ENCODE measurements around the gene BUB1B. TPM values are rescaled to one million over a fixed set of nuclear protein-coding genes. Genes with fewer than 3 reads are reported as not detected.

Gene BUB1B
- total and polyA plus RNA-seq, 4 donors = 0.08 to 31.1 (median 0.84) TPM

DNA sequence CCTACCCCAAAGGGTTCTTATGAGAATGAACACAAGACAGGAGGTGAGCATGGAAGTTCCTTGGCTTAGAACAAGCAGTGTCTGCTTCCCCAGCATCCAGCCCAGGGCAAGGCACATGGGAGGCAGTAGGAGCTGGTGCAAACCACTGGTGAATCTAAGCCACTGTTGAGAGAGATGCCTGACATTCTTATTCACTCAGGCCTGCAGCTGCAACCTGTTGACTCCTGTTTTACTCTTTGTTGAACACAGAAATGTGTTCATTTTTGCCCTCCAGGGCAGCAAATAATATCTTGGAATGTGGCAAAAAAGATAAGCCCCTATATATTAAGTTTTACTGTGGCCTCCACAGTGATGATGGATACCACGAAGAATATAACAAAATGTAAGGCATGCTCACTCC lies 69.1 kb downstream of the BUB1B start (continued):
- TF ChIP-seq, protein P1, sequence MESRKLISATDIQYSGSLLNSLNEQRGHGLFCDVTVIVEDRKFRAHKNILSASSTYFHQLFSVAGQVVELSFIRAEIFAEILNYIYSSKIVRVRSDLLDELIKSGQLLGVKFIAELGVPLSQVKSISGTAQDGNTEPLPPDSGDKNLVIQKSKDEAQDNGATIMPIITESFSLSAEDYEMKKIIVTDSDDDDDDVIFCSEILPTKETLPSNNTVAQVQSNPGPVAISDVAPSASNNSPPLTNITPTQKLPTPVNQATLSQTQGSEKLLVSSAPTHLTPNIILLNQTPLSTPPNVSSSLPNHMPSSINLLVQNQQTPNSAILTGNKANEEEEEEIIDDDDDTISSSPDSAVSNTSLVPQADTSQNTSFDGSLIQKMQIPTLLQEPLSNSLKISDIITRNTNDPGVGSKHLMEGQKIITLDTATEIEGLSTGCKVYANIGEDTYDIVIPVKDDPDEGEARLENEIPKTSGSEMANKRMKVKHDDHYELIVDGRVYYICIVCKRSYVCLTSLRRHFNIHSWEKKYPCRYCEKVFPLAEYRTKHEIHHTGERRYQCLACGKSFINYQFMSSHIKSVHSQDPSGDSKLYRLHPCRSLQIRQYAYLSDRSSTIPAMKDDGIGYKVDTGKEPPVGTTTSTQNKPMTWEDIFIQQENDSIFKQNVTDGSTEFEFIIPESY (IDR thresholded peaks at IDR 0.05) = no peak
- TF ChIP-seq JUND (IDR thresholded peaks at IDR 0.05) = no peak

DNA sequence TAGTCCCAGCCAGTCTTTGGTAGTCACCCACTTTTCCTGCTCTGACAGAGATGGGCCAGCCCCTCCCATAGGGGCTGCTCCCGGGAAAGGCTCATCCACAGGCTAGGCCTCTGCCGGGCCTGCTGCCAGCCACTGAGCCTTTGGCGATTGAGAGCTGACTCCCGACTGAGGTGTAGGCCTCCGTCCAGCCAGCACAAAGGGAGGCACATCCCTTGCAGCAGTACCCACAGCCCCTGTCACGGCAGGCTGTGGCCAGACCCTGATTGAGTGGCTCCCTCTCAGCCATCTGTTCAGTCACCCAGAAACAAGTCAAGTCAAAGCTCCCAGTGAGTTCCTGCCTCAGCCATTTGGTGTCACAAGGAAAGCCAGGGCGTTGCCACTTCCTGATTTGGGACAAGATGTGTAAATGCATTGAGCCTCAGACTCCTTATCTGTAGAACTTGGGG lies 71.8 kb downstream of the BUB1B start:
- WGBS = 82% methylated on average over 7 of the region's 7 CpGs
- no peak overlapping the region for H3K4me3 ChIP-seq (ENCODE audit: low read depth in 1 of 3, low read length in 3 of 3)
- DNase-seq (ENCODE audit: low spot score) = no peak
- H3K9me3 ChIP-seq (ENCODE audit: control insufficient read depth in 4 of 4, low read length in 3 of 4) = no peaks in the 10 kb centered on the region
- H3K4me1 ChIP-seq (ENCODE audit: control insufficient read depth in 4 of 4, insufficient read depth in 4 of 4, low read length in 3 of 4) = no peaks in the 10 kb centered on the region
- no peak overlapping the region for H3K27ac ChIP-seq (ENCODE audit: low read depth in 1 of 2, low read length in 2 of 2)
- H3K27me3 ChIP-seq (ENCODE audit: control insufficient read depth in 4 of 4, insufficient read depth in 4 of 4, low read length in 3 of 4) = no peaks in the 10 kb centered on the region
- TF ChIP-seq SP1 (IDR thresholded peaks at IDR 0.05) (no peak), TAF1 (conservative IDR thresholded peaks at IDR 0.05) (no peak), NR2F2 (IDR thresholded peaks at IDR 0.05) (no peak), RAD21 (IDR thresholded peaks at IDR 0.05) (no peak), FOXA2 (IDR thresholded peaks at IDR 0.05) (no peak), FOXA1 (IDR thresholded peaks at IDR 0.05) (no peak), RXRA (IDR thresholded peaks at IDR 0.05) (no peak), GABPA (IDR thresholded peaks at IDR 0.05 in 1 of 2, conservative IDR thresholded peaks at IDR 0.05 in 1 of 2) (no peak), HNF4G (IDR thresholded peaks at IDR 0.05) (no peak), JUND (IDR thresholded peaks at IDR 0.05) (no peak), EGR1 (IDR thresholded peaks at IDR 0.05; ENCODE audit: low read depth in 2 of 2) (no peak)
- TF ChIP-seq, protein P2, sequence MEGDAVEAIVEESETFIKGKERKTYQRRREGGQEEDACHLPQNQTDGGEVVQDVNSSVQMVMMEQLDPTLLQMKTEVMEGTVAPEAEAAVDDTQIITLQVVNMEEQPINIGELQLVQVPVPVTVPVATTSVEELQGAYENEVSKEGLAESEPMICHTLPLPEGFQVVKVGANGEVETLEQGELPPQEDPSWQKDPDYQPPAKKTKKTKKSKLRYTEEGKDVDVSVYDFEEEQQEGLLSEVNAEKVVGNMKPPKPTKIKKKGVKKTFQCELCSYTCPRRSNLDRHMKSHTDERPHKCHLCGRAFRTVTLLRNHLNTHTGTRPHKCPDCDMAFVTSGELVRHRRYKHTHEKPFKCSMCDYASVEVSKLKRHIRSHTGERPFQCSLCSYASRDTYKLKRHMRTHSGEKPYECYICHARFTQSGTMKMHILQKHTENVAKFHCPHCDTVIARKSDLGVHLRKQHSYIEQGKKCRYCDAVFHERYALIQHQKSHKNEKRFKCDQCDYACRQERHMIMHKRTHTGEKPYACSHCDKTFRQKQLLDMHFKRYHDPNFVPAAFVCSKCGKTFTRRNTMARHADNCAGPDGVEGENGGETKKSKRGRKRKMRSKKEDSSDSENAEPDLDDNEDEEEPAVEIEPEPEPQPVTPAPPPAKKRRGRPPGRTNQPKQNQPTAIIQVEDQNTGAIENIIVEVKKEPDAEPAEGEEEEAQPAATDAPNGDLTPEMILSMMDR (IDR thresholded peaks at IDR 0.05; ENCODE audit: low read depth, low read length, missing input control) = no peak
- TF ChIP-seq, protein P3, sequence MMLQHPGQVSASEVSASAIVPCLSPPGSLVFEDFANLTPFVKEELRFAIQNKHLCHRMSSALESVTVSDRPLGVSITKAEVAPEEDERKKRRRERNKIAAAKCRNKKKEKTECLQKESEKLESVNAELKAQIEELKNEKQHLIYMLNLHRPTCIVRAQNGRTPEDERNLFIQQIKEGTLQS (IDR thresholded peaks at IDR 0.05) = no peak
- TF ChIP-seq, protein P1 (IDR thresholded peaks at IDR 0.05) = no peak
- TF ChIP-seq, protein P4, sequence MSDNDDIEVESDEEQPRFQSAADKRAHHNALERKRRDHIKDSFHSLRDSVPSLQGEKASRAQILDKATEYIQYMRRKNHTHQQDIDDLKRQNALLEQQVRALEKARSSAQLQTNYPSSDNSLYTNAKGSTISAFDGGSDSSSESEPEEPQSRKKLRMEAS (IDR thresholded peaks at IDR 0.05) = no peak
- TF ChIP-seq, protein P5, sequence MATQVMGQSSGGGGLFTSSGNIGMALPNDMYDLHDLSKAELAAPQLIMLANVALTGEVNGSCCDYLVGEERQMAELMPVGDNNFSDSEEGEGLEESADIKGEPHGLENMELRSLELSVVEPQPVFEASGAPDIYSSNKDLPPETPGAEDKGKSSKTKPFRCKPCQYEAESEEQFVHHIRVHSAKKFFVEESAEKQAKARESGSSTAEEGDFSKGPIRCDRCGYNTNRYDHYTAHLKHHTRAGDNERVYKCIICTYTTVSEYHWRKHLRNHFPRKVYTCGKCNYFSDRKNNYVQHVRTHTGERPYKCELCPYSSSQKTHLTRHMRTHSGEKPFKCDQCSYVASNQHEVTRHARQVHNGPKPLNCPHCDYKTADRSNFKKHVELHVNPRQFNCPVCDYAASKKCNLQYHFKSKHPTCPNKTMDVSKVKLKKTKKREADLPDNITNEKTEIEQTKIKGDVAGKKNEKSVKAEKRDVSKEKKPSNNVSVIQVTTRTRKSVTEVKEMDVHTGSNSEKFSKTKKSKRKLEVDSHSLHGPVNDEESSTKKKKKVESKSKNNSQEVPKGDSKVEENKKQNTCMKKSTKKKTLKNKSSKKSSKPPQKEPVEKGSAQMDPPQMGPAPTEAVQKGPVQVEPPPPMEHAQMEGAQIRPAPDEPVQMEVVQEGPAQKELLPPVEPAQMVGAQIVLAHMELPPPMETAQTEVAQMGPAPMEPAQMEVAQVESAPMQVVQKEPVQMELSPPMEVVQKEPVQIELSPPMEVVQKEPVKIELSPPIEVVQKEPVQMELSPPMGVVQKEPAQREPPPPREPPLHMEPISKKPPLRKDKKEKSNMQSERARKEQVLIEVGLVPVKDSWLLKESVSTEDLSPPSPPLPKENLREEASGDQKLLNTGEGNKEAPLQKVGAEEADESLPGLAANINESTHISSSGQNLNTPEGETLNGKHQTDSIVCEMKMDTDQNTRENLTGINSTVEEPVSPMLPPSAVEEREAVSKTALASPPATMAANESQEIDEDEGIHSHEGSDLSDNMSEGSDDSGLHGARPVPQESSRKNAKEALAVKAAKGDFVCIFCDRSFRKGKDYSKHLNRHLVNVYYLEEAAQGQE (IDR thresholded peaks at IDR 0.05) = no peak
- no peak overlapping the region for H3K9ac ChIP-seq (ENCODE audit: low read depth in 1 of 2, low read length in 2 of 2)
- no peaks in the 10 kb centered on the region for H3K36me3 ChIP-seq (ENCODE audit: control insufficient read depth in 4 of 4, insufficient read depth in 3 of 4, low read depth in 1 of 4, low read length in 3 of 4)
